ENCODE measurements around the gene SENP8. TPM values are rescaled to one million over a fixed set of nuclear protein-coding genes. Genes with fewer than 3 reads are reported as not detected.

SENP8 gene
- total and polyA plus RNA-seq, 2 of the 8 experiments (the other 6 are each of a cell fraction or from before 2014, with no cell fraction given): 4.1 to 6.0 TPM

GRCh38 chr15:72184165-72184811, 66.1 kb downstream of the SENP8 start (continued):
- no peak for TF ChIP-seq RNF2 (IDR thresholded peaks at IDR 0.05; ENCODE audit: borderline replicate concordance, low read depth, low read length, missing control alignments, poor library complexity, severe bottlenecking)
- TF ChIP-seq SP1 (IDR thresholded peaks at IDR 0.05; ENCODE audit: low read depth, low read length): no peak
- no peak for TF ChIP-seq KDM5A (IDR thresholded peaks at IDR 0.05; ENCODE audit: low read length)
- TF ChIP-seq TEAD4 (IDR thresholded peaks at IDR 0.05; ENCODE audit: low read depth, low read length): no peak
- 0 out of 2 replicates have a peak, but pooled peaks have one; percentile 45 for TF ChIP-seq SP4 (IDR thresholded peaks at IDR 0.05; ENCODE audit: low read length)
- no peak for TF ChIP-seq TAF1 (IDR thresholded peaks at IDR 0.05; ENCODE audit: low read depth, low read length)
- TF ChIP-seq FOSL1 (IDR thresholded peaks at IDR 0.05; ENCODE audit: insufficient read depth, low read depth, low read length): no peak
- no peak for TF ChIP-seq CHD7 (IDR thresholded peaks at IDR 0.05; ENCODE audit: insufficient replicate concordance, low read length)
- TF ChIP-seq RXRA (IDR thresholded peaks at IDR 0.05; ENCODE audit: insufficient read depth, low read depth, low read length): no peak
- TF ChIP-seq MAX (IDR thresholded peaks at IDR 0.05): no peak
- TF ChIP-seq CHD1 (IDR thresholded peaks at IDR 0.05; ENCODE audit: low read depth, low read length): no peak
